Retinal pigment epithelial cell (primary cell): ENCODE measurements around the gene ECHS1.

ENCODE experiments used
- DNase-seq: peaks from one replicate; pipeline ENCODE4 v3.0.0-alpha.2; 2010; ENCODE audit warnings: low read depth
- H3K4me3 ChIP-seq: 2 replicates; pipeline ENCODE4 v1.5.1; 2011; ENCODE audit warnings: mild to moderate bottlenecking, low read length, control low read depth, moderate library complexity
- TF ChIP-seq, protein P1 (sequence below): conservative IDR thresholded peaks from 2 replicates; pipeline ENCODE4 v1.5.1; 2011; ENCODE audit warnings: low read depth, low read length, control low read depth, inconsistent platforms

The ECHS1 gene

DNA sequence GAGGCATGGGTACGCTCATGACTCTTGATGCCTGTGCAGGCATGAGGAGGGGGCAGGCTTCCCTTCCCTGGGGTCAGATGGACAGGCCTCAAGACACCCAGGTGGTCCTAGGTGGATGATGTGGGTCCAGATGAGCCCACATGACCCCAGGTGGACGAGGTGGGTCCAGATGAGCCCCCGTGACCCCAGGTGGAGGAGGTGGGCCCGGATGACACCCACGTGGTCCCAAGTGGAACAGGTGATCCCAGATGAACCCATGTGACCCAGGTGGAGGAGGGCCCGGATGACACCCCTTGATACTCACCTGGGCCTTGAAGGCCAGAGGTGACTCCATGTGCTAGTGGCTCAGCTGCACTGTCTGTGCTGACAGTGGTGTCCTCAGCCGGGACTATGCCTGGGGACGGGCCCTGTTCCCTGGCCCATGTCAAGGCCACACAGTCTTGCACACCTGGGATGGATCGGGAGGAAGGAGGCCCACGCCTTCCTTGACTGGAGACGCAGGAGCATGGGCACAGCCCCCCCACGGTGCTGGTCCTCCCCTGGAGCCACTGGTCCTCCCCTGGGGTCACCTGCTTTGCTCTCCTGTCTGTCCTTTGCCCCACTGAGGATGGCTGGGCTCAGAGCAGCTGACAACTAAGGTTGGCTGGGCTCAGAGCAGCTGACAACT is 22.7 kb downstream of the ECHS1 start:
- H3K4me3 ChIP-seq = no peak overlapping the region
- TF ChIP-seq, protein P1, sequence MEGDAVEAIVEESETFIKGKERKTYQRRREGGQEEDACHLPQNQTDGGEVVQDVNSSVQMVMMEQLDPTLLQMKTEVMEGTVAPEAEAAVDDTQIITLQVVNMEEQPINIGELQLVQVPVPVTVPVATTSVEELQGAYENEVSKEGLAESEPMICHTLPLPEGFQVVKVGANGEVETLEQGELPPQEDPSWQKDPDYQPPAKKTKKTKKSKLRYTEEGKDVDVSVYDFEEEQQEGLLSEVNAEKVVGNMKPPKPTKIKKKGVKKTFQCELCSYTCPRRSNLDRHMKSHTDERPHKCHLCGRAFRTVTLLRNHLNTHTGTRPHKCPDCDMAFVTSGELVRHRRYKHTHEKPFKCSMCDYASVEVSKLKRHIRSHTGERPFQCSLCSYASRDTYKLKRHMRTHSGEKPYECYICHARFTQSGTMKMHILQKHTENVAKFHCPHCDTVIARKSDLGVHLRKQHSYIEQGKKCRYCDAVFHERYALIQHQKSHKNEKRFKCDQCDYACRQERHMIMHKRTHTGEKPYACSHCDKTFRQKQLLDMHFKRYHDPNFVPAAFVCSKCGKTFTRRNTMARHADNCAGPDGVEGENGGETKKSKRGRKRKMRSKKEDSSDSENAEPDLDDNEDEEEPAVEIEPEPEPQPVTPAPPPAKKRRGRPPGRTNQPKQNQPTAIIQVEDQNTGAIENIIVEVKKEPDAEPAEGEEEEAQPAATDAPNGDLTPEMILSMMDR = no peak
- no peak for DNase-seq

DNA sequence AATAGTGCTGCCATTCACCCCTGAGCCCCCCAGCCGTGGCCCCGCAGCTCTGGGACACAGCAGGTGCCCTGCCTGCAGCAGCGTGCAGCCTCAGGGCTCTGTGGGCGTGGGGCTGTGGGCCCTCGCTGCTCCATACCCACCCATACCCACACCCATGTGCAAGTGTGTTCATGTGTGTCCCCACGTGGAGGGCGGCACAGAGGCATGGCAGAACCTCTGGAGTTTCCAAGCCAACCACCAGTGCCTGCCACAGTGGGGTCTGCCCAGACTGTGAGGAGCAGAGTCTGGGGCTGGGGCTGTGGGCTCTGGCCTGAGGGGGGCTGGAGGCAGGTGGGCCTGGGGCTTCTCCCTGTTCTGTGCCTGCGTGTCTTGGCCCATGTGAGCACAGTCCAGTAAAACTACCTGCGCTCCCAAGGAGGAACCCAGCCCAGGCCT is 23.6 kb downstream of the ECHS1 start:
- no peak for DNase-seq
- no peak overlapping the region for H3K4me3 ChIP-seq
- TF ChIP-seq, protein P1 = no peak

DNA sequence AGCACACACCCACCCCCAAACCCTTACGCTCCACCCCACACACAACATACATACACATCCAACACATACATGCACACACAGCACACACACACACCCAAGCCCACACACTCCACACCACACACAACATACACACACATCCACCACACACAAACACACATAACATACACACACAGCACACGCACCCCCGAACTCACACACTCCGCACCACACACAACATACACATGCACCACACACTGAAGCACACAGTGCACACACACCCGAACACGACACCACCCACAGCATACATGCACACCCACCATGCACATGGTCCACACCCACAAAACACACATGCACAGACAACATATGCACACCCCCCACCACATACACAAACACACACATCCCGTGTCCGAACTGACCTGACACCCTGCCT is 24.0 kb downstream of the ECHS1 start:
- no peak overlapping the region for H3K4me3 ChIP-seq
- DNase-seq = no peak
- TF ChIP-seq, protein P1 = no peak

DNA sequence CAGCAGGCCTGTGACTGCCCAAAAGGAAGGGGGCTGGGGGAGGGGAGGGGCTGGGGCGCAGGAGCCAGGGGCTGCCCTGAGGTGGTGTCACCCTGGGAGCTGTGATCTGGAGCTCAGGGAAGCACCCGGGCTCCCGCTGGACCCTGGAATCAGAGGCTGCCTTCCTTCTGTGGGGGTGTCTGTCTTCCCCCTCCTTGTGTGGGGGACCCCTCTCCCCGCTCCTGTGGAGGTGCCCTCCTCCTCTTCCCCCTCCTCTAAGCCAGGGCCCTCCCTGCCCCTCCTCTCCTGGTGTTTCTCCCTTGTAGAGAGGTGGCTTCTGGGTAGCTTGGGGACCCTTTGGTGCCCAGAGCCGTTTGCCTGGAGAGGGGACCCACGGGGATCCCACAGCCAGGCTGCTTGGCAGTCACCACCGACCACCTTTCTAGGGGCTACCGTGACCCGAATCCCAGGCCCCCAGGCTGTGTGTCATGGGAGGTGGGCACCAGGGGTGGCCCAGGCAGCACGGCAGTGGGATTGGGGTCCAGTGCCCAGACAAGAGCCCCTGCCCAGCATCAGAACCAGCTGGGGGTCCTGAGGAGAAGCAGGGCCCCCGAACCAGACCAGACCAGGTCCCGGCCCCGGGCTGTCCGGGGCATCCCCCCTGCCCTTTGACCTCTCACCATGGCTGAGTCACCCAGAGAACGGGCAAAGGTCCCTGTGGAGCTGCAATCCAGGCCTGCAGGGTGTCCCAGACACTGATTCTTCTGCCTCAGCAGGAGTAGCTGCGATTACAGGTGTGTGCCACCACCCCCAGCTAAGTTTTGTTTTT is 25.2 kb downstream of the ECHS1 start:
- TF ChIP-seq, protein P1 = no peak
- no peak for DNase-seq
- H3K4me3 ChIP-seq = no peak overlapping the region

DNA sequence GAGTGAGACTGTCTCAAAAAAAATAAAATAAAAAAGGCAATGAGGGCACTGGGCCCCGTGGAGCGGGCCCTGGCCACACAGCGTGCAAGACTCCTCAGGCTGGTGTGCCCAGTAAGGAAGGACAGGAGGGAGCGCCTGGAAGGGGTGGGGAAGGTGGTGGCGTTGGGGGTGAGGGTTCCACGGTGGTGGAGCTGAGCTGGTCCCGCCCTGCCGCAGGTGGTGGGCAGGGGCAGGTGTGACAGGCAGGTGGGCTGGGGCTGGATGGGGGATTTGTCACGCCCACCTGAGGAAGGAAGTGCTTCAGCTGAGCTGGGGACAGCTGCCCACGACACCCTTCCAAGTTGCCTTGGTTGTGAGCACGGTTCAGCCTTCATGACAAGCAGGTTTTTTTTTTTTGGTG is 26.7 kb downstream of the ECHS1 start:
- TF ChIP-seq, protein P1 = no peak
- no peak overlapping the region for H3K4me3 ChIP-seq
- DNase-seq = no peak

DNA sequence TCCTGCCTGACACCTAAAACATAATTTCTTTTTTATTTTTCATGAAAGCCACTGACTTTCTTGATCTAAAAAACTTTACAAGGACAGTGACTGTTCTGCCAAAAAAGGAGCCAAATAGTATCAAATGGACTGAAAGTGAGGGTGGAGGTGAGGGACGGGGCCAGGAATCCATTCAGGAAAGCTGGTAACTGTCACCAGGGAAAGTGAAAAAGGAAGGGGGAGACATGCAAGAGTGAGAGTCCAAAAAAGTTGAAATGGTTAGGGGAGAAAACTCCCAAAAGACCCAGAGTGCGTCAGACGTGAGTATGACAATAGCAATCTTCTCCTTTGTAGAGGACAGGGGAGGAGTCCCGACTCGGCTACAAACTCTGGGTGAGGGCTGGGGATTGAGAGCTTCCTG is 28.9 kb downstream of the ECHS1 start:
- TF ChIP-seq, protein P1 = no peak
- no peak for DNase-seq
- no peak overlapping the region for H3K4me3 ChIP-seq

DNA sequence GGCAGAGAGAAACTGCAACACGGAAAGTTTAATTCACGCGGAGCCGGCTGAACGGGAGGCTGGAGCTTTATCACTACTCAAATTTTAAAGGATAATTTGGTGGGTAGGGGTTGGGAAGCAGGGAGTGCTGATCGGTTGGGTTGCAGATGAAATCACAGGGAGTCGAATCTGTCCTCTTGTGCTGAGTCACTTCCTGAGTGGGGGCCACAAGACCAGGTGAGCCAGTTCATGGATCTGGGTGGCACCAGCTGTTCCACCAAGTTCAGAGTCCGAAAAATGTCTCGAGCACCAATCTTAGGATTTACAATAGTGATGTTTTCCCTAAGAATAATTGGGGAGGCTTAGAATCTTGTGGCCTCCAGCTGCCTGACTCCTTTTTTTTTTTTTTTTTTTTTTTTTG is 29.6 kb downstream of the ECHS1 start:
- TF ChIP-seq, protein P1 = no peak
- no peak for DNase-seq

More for the DNA sequence above, 29.6 kb downstream of the ECHS1 start:
- H3K4me3 ChIP-seq = no peak overlapping the region
